B cell (primary cell): Measurements from ENCODE around the gene GARS1. TPM values are rescaled to one million over a fixed set of nuclear protein-coding genes. Genes with fewer than 3 reads are reported as not detected.

Experiments
- ATAC-seq: fragments of 200-7000 bp; cut with Tn5 transposase; one replicate; pipeline ENCODE4 v1.10.0; 2021; ENCODE audit warnings: low read depth, mild to moderate bottlenecking, moderate number of reproducible peaks, moderate library complexity
- CTCF ChIA-PET: fragments of 350-600 bp; sonication (Branson Sonifier 250); formaldehyde crosslinking; loops from one replicate; lab custom pipeline; 2021; ENCODE audit warnings: antibody characterized with exemption, inconsistent platforms; lab: Charles Lee
- POLR2A ChIA-PET: fragments of 350-600 bp; sonication (Branson Sonifier 250); formaldehyde crosslinking; loops from one replicate; lab custom pipeline; 2021; ENCODE audit warnings: antibody characterized with exemption; lab: Charles Lee
- DNase-seq: peaks from one replicate; pipeline ENCODE4 v3.0.0; 2013
- H2AFZ ChIP-seq: 2 replicates; pipeline ENCODE4 v1.6.1; 2012; ENCODE audit warnings: mild to moderate bottlenecking, low read depth, low read length; ENCODE audit not compliant: insufficient read depth, poor library complexity, severe bottlenecking
- H3K27ac ChIP-seq, 2 donors: 1 replicate in 1 of 2; 2 replicates in 1 of 2; pipeline ENCODE4 v1.5.1; 2012 to 2013; ENCODE audit warnings: low read length in 2 of 2, mild to moderate bottlenecking in 2 of 2, moderate library complexity in 1 of 2
- H3K27me3 ChIP-seq, 4 experiments: fragments of 200-600 bp in 1 of 4; sonication (generic) in 1 of 4; replicated peaks in 1 of 4; 1 replicate in 2 of 4; 2 replicates in 2 of 4; pipeline versions ENCODE4 v1.6.1 to v1.7.0; 2013 to 2016; ENCODE audit warnings: low read length in 3 of 4, mild to moderate bottlenecking in 2 of 4, mixed read lengths in 1 of 4, moderate library complexity in 1 of 4; ENCODE audit not compliant: insufficient read depth in 4 of 4, control insufficient read depth in 3 of 4; ENCODE audit errors: control extremely low read depth in 1 of 4
- H3K36me3 ChIP-seq, 2 experiments: replicated peaks in 1 of 2; 1 replicate in 1 of 2; 2 replicates in 1 of 2; pipeline versions ENCODE4 v1.6.1 to v1.7.1; 2013; ENCODE audit warnings: low read length in 1 of 2; ENCODE audit not compliant: insufficient read depth in 2 of 2, control insufficient read depth in 1 of 2; ENCODE audit errors: control extremely low read depth in 1 of 2, extremely low read depth in 1 of 2
- H3K4me1 ChIP-seq, 2 donors: fragments of 200-600 bp in 1 of 2; sonication (generic) in 1 of 2; 1 replicate in 1 of 2; 2 replicates in 1 of 2; pipeline versions ENCODE4 v1.5.1 to v1.6.1; 2013 to 2017; ENCODE audit warnings: low read length in 2 of 2; ENCODE audit not compliant: control insufficient read depth in 2 of 2, insufficient read depth in 2 of 2
- H3K4me2 ChIP-seq: replicated peaks from 2 replicates; pipeline ENCODE3; 2012; ENCODE audit warnings: mild to moderate bottlenecking, low read depth, low read length; ENCODE audit not compliant: poor library complexity, severe bottlenecking
- H3K4me3 ChIP-seq, 5 experiments: fragments of 200-600 bp in 1 of 5; sonication (generic) in 1 of 5; 1 replicate in 3 of 5; 2 replicates in 2 of 5; pipeline versions ENCODE4 v1.5.1 to v1.7.0; 2011 to 2016; ENCODE audit warnings: low read length in 4 of 5, mild to moderate bottlenecking in 4 of 5, low read depth in 2 of 5, control low read depth in 1 of 5, moderate library complexity in 1 of 5; ENCODE audit not compliant: insufficient read depth in 1 of 5; ENCODE audit errors: control extremely low read depth in 1 of 5, extremely low read depth in 1 of 5
- H3K79me2 ChIP-seq: fragments of 200-600 bp; sonication (generic); one replicate; pipeline ENCODE4 v1.6.0; 2016; ENCODE audit warnings: low read length; ENCODE audit not compliant: control insufficient read depth, insufficient read depth
- H3K9ac ChIP-seq: fragments of 200-600 bp; sonication (generic); 2 replicates; pipeline ENCODE4 v1.6.1; 2017; ENCODE audit warnings: mild to moderate bottlenecking, low read length, moderate library complexity
- H3K9me3 ChIP-seq, 3 donors: one replicate each; pipeline versions ENCODE4 v1.6.1 to v1.7.1; 2013; ENCODE audit warnings: low read length in 2 of 3; ENCODE audit not compliant: control insufficient read depth in 2 of 3, insufficient read depth in 1 of 3; ENCODE audit errors: control extremely low read depth in 1 of 3
- H4K20me1 ChIP-seq: 2 replicates; pipeline ENCODE4 v1.6.0; 2012; ENCODE audit warnings: mild to moderate bottlenecking, low read length; ENCODE audit not compliant: insufficient read depth, control insufficient read depth, poor library complexity, severe bottlenecking
- H3K27ac Mint-ChIP-seq: one replicate; pipeline ENCODE4 v1.8.0; 2021; ENCODE audit warnings: mixed read lengths
- H3K27me3 Mint-ChIP-seq: one replicate; pipeline ENCODE4 v1.8.0; 2021; ENCODE audit warnings: mixed read lengths
- H3K4me1 Mint-ChIP-seq: one replicate; pipeline ENCODE4 v1.8.0; 2021; ENCODE audit warnings: mixed read lengths
- H3K4me3 Mint-ChIP-seq: one replicate; pipeline ENCODE4 v1.8.0; 2021; ENCODE audit warnings: mixed read lengths
- H3K9me3 Mint-ChIP-seq: one replicate; pipeline ENCODE4 v1.8.0; 2022; ENCODE audit warnings: mixed read lengths; ENCODE audit not compliant: insufficient read depth
- EZH2 ChIP-seq: IDR thresholded peaks from 2 replicates; pipeline ENCODE4 v1.6.1; 2012; ENCODE audit warnings: borderline replicate concordance, low read depth, mild to moderate bottlenecking, moderate library complexity, low read length; ENCODE audit not compliant: insufficient read depth, poor library complexity, severe bottlenecking
- WGBS: methylation state at CpG from one replicate; pipeline ENCODE4 v1.1.5; 2013; ENCODE audit warnings: missing lambda C conversion rate; ENCODE audit not compliant: insufficient coverage; 5-methylcytosine and 5-hydroxymethylcytosine counted together
- intact Hi-C: fragments of 100-400 bp; cut with micrococcal nuclease; formaldehyde crosslinking; loops from one replicate; pipeline ENCODE4 v1.10.0; 2022
- polyA plus RNA-seq: library from polyadenylated mRNA; depleted of rRNA; stranded (reverse); fragments of >200 nt; gene quantifications from 2 replicates; pipeline ENCODE4 v1.2.3, GENCODE V29; 2012
- total RNA-seq, 2 donors: library from RNA; stranded (reverse); fragments of 120-200 nt in 1 of 2; gene quantifications; 1 replicate in 1 of 2; 2 replicates in 1 of 2; pipeline versions ENCODE4 v1.2.3 to v1.2.4, GENCODE V29; 2013 to 2022
- TF ChIP-seq, protein P1 (sequence below): fragments of 200-600 bp; IDR thresholded peaks from one replicate; pipeline ENCODE4 v1.8.0; 2022; ENCODE audit warnings: antibody characterized with exemption, mild to moderate bottlenecking

The GARS1 gene
- total and polyA plus RNA-seq, 2 donors (not counting 1 experiment from before 2014, with no cell fraction given): 54.9 to 61.7 TPM

DNA sequence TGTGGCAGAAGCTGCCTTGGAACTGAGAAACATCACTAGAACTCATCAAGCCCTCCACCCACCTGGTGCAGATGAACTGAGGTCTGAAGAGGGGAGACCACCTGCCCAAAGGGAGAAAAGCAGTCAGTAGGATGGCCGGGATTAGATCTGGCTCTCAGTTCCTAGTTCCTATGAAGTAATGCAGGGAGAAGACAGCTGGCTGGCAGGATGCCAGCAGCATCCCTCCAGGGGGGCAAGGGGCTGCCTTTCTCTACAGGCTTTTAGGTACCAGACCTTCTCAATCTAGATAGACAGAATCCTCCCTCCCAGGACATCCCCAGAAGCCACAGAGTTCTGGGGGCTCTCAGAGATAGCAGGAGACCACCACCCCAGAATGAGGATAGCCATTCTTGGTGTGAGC lies 79.7 kb downstream of the GARS1 start:
- no CpG with 5 or more reads among the region's 1 CpG for WGBS
- Histone ChIP-seq H3K4me3 (no peak overlapping the region), H3K79me2 (no peaks in the 10 kb centered on the region), H3K36me3 (no peaks in the 10 kb centered on the region), H3K4me2 (no peak overlapping the region), H3K9ac (no peak overlapping the region), H4K20me1 (no peaks in the 10 kb centered on the region), H3K9me3 (peaks cover 0 to 4% (median 0%) of the 10 kb centered on the region in 3 donors), H2AFZ (no peak overlapping the region), H3K27ac (no peak overlapping the region), H3K4me1 (no peaks in the 10 kb centered on the region), H3K27me3 (peaks cover 0 to 28% (median 1%) of the 10 kb centered on the region in 4 experiments)
- TF ChIP-seq EZH2: no peak
- TF ChIP-seq, protein P1, sequence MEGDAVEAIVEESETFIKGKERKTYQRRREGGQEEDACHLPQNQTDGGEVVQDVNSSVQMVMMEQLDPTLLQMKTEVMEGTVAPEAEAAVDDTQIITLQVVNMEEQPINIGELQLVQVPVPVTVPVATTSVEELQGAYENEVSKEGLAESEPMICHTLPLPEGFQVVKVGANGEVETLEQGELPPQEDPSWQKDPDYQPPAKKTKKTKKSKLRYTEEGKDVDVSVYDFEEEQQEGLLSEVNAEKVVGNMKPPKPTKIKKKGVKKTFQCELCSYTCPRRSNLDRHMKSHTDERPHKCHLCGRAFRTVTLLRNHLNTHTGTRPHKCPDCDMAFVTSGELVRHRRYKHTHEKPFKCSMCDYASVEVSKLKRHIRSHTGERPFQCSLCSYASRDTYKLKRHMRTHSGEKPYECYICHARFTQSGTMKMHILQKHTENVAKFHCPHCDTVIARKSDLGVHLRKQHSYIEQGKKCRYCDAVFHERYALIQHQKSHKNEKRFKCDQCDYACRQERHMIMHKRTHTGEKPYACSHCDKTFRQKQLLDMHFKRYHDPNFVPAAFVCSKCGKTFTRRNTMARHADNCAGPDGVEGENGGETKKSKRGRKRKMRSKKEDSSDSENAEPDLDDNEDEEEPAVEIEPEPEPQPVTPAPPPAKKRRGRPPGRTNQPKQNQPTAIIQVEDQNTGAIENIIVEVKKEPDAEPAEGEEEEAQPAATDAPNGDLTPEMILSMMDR: no peak
- Mint-ChIP-seq H3K4me1 (no peaks in the 10 kb centered on the region), H3K9me3 (no peaks in the 10 kb centered on the region), H3K27ac (no peak overlapping the region), H3K27me3 (peaks cover 37% of the 10 kb centered on the region), H3K4me3 (no peak overlapping the region)
- ChIA-PET POLR2A (no interaction called here), CTCF (no interaction called here)
- ATAC-seq (no peak), DNase-seq (no peak)
- intact Hi-C loops: no loop called here

- no peak overlapping the region for H2AFZ ChIP-seq
- H4K20me1 ChIP-seq: no peaks in the 10 kb centered on the region
- Mint-ChIP-seq H3K4me3 (no peak overlapping the region), H3K27ac (no peak overlapping the region), H3K4me1 (no peaks in the 10 kb centered on the region), H3K9me3 (no peaks in the 10 kb centered on the region), H3K27me3 (peaks cover 41% of the 10 kb centered on the region)
- 50% methylated on average over 1 of the region's 2 CpGs for WGBS
- no peak overlapping the region for H3K9ac ChIP-seq
- H3K4me1 ChIP-seq: no peaks in the 10 kb centered on the region
- DNase-seq: no peak
- TF ChIP-seq, protein P1: no peak
- no peak for TF ChIP-seq EZH2
- no peak for ATAC-seq
- CTCF ChIA-PET: no interaction called here
- H3K9me3 ChIP-seq: peaks cover 0 to 4% (median 0%) of the 10 kb centered on the region in 3 donors
- peaks cover 0 to 33% (median 1%) of the 10 kb centered on the region in 4 experiments for H3K27me3 ChIP-seq
- intact Hi-C loops: no loop called here
- POLR2A ChIA-PET: no interaction called here
- H3K79me2 ChIP-seq: no peaks in the 10 kb centered on the region
- no peak overlapping the region for H3K4me3 ChIP-seq
- no peak overlapping the region for H3K27ac ChIP-seq
- no peaks in the 10 kb centered on the region for H3K36me3 ChIP-seq
- H3K4me2 ChIP-seq: no peak overlapping the region
These were observed 80.2 kb downstream of the GARS1 start for GRCh38 chr7:30674876-30675275.
